Measurements from ENCODE around the gene TIE1.

GRCh38 chr1:43314233-43314632 lies 13.5 kb downstream of the TIE1 start:
- TF ChIP-seq, protein P1, sequence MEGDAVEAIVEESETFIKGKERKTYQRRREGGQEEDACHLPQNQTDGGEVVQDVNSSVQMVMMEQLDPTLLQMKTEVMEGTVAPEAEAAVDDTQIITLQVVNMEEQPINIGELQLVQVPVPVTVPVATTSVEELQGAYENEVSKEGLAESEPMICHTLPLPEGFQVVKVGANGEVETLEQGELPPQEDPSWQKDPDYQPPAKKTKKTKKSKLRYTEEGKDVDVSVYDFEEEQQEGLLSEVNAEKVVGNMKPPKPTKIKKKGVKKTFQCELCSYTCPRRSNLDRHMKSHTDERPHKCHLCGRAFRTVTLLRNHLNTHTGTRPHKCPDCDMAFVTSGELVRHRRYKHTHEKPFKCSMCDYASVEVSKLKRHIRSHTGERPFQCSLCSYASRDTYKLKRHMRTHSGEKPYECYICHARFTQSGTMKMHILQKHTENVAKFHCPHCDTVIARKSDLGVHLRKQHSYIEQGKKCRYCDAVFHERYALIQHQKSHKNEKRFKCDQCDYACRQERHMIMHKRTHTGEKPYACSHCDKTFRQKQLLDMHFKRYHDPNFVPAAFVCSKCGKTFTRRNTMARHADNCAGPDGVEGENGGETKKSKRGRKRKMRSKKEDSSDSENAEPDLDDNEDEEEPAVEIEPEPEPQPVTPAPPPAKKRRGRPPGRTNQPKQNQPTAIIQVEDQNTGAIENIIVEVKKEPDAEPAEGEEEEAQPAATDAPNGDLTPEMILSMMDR (IDR thresholded peaks at IDR 0.05): no peak
- TF ChIP-seq POLR2A (IDR thresholded peaks at IDR 0.05): no peak

All from Peyer's patch (tissue), 4 donors.